K562 (cell line): Measurements from ENCODE around the gene GLI1. TPM values are rescaled to one million over a fixed set of nuclear protein-coding genes. Genes with fewer than 3 reads are reported as not detected.

Experiments
- EWSR1 ChIP-seq: fragments of 450-650 bp; IDR thresholded peaks from 2 replicates; pipeline ENCODE4 v1.6.1; 2018; ENCODE audit warnings: borderline replicate concordance, mild to moderate bottlenecking, low read depth, moderate library complexity; ENCODE audit not compliant: partially characterized antibody
- GMEB1 ChIP-seq: fragments of 250-450 bp; sonication (Bioruptor Pico); IDR thresholded peaks from 2 replicates; pipeline ENCODE4 v1.4.0; 2020; ENCODE audit warnings: mild to moderate bottlenecking
- MTA3 ChIP-seq: fragments of 450-650 bp; formaldehyde crosslinking; IDR thresholded peaks from 2 replicates; pipeline ENCODE4 v1.6.1; 2017; ENCODE audit warnings: mild to moderate bottlenecking, borderline replicate concordance
- REST ChIP-seq, 2 experiments: fragments of 450-650 bp; formaldehyde crosslinking in 1 of 2; IDR thresholded peaks; 2 replicates each; pipeline versions ENCODE4 v1.4.0 to v1.6.1; 2014 to 2020; ENCODE audit warnings: mild to moderate bottlenecking in 2 of 2, borderline replicate concordance in 1 of 2, low read depth in 1 of 2
- ZBTB40 ChIP-seq, 2 experiments: fragments of 450-650 bp in 1 of 2; sonication (generic) in 1 of 2; formaldehyde crosslinking in 1 of 2; IDR thresholded peaks; 2 replicates each; pipeline versions ENCODE4 v1.7.1 to v1.9.0; 2016 to 2022; ENCODE audit warnings: inconsistent platforms in 1 of 2, mild to moderate bottlenecking in 1 of 2, missing genetic modification reagents in 1 of 2
- ZNF511 ChIP-seq: sonication (generic); formaldehyde crosslinking; IDR thresholded peaks from 2 replicates; pipeline ENCODE4 v1.8.0; 2022; ENCODE audit warnings: mild to moderate bottlenecking, missing genetic modification reagents
- ZNF75A ChIP-seq: fragments of 450-650 bp; formaldehyde crosslinking; IDR thresholded peaks from 2 replicates; pipeline ENCODE4 v1.4.0; 2020; ENCODE audit warnings: mild to moderate bottlenecking
- polyA plus RNA-seq, 8 experiments: library from polyadenylated mRNA; depleted of rRNA in 4 of 8; stranded (reverse) in 5 of 8; unstranded in 3 of 8; fragments of >200 nt; fragmentation: Nextera tagmentation in 2 of 8; fragmentation: Illumina TruSeq in 1 of 8; extraction: Ambion mirVana in 2 of 8; extraction: Trizol in 1 of 8; gene quantifications; 2 replicates each; pipeline versions ENCODE4 v1.2.1 to v1.2.3, GENCODE V29; 2011 to 2014; ENCODE audit warnings: inconsistent platforms in 1 of 8, missing spikeins in 1 of 8
- total RNA-seq, 7 experiments: library from RNA; depleted of rRNA in 6 of 7; stranded (reverse); fragments of >200 nt in 6 of 7; fragmentation: Illumina TruSeq in 2 of 7; extraction: Trizol in 2 of 7; gene quantifications; 2 replicates each; pipeline versions ENCODE4 v1.2.1 to v1.2.3, GENCODE V29; 2011 to 2021; ENCODE audit warnings: low replicate concordance in 1 of 7

The GLI1 gene
- total and polyA plus RNA-seq, 9 of the 15 experiments (the other 6 are each of a cell fraction or from before 2014, with no cell fraction given) = 0.24 to 3.7 (median 0.61) TPM

GRCh38 chr12:57461917-57462250 lies 2.3 kb downstream of the GLI1 start (continued):
- TF ChIP-seq REST (IDR thresholded peaks at IDR 0.05; ENCODE audit: borderline replicate concordance) (no peak), REST (CRISPR knock-in tag; IDR thresholded peaks at IDR 0.05; ENCODE audit: low read depth) (no peak), GMEB1 (CRISPR knock-in tag) (no peak), ZNF75A (no peak), ZBTB40 (IDR thresholded peaks at IDR 0.05) (no peak), ZBTB40 (CRISPR knock-in tag; IDR thresholded peaks at IDR 0.05) (no peak), EWSR1 (no peak), ZNF511 (CRISPR knock-in tag) (no peak), MTA3 (no peak)
